ENCODE results near the gene GKN2.

DNA sequence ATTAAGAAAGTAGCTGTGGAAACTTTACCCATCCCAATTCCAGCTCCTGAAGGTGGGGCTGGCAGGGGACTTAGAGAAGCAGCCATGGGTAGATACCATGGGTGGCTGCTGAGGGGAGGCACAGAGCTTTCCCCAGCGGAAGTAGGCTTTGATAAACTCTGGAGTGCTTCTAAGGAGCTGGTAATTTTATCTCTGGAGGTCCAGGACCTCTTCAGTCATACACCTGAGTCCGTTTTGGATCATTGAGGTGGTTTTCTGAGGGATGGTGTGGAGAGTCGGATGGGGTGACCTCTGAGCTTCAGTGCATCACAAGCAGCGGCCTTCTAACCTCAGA lies 44.8 kb downstream of the GKN2 start:
- TF ChIP-seq, protein P1, sequence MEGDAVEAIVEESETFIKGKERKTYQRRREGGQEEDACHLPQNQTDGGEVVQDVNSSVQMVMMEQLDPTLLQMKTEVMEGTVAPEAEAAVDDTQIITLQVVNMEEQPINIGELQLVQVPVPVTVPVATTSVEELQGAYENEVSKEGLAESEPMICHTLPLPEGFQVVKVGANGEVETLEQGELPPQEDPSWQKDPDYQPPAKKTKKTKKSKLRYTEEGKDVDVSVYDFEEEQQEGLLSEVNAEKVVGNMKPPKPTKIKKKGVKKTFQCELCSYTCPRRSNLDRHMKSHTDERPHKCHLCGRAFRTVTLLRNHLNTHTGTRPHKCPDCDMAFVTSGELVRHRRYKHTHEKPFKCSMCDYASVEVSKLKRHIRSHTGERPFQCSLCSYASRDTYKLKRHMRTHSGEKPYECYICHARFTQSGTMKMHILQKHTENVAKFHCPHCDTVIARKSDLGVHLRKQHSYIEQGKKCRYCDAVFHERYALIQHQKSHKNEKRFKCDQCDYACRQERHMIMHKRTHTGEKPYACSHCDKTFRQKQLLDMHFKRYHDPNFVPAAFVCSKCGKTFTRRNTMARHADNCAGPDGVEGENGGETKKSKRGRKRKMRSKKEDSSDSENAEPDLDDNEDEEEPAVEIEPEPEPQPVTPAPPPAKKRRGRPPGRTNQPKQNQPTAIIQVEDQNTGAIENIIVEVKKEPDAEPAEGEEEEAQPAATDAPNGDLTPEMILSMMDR (conservative IDR thresholded peaks at IDR 0.05; ENCODE audit: low read length), result no peak
- TF ChIP-seq EZH2phosphoT487 (IDR thresholded peaks at IDR 0.05; ENCODE audit: borderline replicate concordance, low read depth, low read length), result no peak
